Non-pigmented ciliary epithelial cell (primary cell): ENCODE measurements around the gene EML3.
"Not testable (repeated sequence)": the region's sequence is repeated elsewhere in the genome, so short reads cannot be mapped to it uniquely, and the experiment has no call there.

Experiments
- DNase-seq: peaks from one replicate; pipeline ENCODE4 v3.0.0-alpha.2; 2010; ENCODE audit warnings: low read depth

EML3 gene

GRCh38 chr11:62600367-62601121 lies 12.0 kb downstream of the EML3 start:
- DNase-seq: no peak

DNA sequence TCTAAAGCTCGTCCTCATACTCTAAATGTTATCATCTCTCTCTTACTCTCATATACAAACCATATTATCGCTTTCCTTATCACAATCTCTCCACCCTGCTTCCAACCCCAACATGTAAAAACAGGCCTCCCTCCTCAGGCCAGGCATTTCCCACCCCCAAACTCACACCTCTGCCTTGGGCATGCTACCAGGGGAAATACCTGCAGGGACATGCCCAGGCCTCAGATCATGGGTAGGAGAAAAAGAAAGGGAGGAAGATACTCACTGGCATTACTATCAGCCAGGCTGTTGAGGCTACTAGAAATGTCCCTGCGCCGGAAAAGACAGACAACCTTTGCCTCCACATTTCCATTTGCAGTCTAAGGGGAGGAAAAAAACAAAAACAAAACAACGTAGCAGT lies 12.7 kb downstream of the EML3 start:
- no peak for DNase-seq

DNA sequence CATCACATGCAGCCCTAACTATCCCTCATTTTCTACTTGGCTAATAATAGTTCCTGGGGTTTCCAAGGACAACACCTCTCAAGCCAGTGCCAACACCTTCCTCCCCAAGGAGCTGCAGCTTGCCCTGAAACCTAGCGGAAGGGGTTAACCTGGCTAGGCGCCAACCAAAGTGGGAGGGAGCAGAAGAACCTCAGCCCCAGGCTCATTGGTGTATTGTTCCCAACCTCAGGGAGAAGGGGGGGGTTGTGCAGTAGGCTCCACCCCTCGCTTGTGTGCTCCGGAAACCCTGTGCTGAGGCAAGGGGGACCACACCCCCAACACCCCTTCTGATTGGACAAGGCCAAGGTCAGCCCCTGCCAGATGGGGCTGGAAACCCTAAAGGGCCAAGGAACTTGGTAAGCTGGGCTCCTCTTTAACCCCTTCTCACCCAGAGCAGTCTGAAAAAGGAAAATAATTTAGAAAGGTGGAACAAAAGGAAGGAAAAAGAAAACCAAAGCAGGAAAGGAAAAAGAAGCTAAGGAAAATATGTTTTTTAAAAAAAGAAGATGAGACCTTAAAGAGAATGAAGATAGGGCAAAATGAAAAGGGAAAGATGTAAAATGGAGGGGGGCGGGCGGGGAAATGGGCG lies 13.4 kb downstream of the EML3 start:
- DNase-seq: peak; percentile 97

- DNase-seq: no peak
These were observed 17.5 kb downstream of the EML3 start for GRCh38 chr11:62595124-62595523.

DNA sequence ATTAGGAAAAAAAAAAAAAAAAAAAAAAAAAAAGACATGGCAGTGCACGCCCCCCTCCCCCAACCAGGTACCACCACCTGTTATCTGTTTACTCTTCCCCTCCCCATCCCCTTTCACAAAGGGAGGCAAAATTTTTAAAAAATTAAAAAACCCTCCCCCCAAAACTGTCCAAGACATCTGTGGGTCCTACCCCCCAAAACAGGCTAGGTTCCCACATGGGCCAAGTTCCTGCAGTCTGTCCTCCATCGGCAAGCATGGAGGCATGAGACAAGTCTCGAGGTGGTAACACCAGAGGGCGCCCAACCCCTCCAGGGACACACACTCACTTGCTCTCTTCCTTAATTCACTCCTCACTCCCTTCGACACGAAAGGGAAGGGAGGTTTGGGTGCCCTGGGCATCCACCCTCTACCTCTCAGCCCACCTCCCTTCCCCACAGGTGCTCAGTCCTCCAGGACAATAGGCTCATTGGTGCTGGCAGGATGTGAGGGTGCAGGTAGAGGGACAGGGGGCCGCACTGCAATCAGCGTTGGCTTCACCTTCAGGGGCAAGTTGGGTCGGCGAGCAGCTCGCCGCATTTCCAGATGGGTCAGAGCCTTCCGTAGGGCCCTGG lies 19.0 kb downstream of the EML3 start:
- DNase-seq: no peak

GRCh38 chr11:62592989-62593421 lies 19.6 kb downstream of the EML3 start:
- DNase-seq: no peak

DNA sequence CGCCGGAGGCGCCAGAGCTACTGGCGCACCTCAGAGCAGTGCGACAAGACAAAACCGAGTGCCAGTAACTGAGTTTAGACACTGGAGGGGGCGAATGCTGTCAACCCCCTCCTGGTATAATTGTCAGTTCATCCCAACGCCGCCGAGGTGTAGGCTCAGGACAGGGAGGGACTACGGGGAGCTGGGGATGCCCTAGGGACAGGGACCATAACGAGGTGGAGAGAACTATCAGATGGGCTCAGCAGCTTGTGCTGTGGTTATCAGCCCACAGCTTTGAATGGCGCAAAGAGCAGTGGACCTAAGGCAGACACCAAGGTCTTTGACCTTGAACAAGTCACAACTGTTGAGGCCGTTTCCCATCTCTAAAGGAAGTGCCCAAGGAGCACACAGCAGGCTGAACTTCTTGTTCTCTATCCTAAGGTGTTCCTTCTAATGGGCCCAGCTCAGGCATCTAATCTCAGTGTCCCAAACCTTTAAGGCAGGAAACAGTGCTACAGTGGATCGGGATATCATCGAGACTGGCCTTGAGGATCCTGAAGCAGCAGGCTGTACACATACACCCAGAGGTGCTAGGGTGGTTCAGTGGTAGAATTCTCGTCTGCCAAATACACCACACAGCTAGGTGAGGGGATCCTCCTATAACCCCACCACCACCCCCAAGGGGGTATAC lies 20.3 kb downstream of the EML3 start:
- DNase-seq: no peak

DNA sequence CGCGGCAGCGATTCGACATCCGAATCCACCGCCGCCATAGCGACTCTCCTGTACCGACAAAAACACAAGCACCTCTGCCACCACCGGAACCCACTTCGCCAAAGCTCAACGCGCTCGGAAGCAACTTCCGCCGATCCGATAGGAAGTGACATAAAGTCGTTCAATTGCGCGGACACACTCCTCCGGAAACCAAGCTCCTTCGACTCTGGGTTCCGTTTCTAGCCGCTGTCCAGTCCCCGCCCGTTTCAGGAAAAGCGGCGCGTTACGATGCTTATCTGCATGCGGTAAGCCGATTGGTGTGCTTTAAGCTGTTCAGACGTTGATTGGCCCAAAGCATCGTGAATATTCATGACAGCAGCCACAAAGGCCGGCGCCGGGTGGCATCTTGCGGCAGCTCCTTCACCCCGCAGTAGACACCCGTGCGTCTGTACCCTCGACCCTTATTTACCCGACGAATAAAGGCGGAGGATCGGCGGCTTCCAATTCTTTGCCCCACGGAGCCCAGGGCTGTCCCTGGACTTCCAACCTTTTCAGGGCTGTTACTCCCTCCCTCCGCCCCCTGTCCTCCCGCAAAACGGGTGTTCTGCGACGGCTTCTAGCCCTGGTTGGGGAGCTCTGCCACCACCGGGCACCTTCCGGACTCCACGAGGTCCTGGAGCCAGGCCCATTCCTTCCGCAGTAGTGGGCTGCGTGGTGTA lies 21.0 kb downstream of the EML3 start, which contains the start of gene TUT1:
Gene TUT1 (minus strand): TSS at position 76 of the 698 bp plus-strand sequence. CDS start 38 bp downstream, at position 38.
- peak; percentile 98 for DNase-seq

GRCh38 chr11:62588966-62589637 lies 23.5 kb downstream of the EML3 start:
- no peak for DNase-seq

GRCh38 chr11:62585356-62585755 lies 27.2 kb downstream of the EML3 start:
- DNase-seq: not testable (repeated sequence)

- DNase-seq: not testable (repeated sequence)
These were observed 30.8 kb downstream of the EML3 start for GRCh38 chr11:62581735-62582134.

GRCh38 chr11:62580959-62581715 lies 31.4 kb downstream of the EML3 start:
- DNase-seq: no peak

GRCh38 chr11:62579252-62579651 lies 33.3 kb downstream of the EML3 start:
- DNase-seq: no peak

DNA sequence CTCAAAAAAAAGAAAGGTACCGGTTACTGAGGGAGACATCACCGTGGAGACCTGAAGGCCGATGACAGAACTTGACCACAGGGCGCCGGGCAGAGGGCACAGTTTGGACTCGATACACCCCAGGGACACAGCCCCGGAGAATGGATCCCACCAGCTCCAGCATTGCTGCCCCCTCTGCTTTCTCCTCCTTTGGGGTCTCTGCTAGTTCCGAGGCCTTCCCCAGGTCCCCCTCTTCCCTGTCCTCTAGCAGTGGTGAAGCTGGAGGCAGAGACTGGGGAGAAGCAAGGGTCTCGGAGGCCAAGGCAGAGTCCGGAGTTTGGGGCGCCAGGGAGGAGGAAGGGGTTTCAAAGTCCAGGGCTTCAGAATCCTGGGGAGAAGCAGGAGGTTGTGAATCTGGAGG lies 34.0 kb downstream of the EML3 start:
- no peak for DNase-seq

GRCh38 chr11:62577046-62577714 lies 35.4 kb downstream of the EML3 start:
- no peak for DNase-seq

GRCh38 chr11:62575837-62576236 lies 36.7 kb downstream of the EML3 start:
- DNase-seq: no peak

GRCh38 chr11:62575156-62575555 lies 37.4 kb downstream of the EML3 start:
- DNase-seq: no peak

DNA sequence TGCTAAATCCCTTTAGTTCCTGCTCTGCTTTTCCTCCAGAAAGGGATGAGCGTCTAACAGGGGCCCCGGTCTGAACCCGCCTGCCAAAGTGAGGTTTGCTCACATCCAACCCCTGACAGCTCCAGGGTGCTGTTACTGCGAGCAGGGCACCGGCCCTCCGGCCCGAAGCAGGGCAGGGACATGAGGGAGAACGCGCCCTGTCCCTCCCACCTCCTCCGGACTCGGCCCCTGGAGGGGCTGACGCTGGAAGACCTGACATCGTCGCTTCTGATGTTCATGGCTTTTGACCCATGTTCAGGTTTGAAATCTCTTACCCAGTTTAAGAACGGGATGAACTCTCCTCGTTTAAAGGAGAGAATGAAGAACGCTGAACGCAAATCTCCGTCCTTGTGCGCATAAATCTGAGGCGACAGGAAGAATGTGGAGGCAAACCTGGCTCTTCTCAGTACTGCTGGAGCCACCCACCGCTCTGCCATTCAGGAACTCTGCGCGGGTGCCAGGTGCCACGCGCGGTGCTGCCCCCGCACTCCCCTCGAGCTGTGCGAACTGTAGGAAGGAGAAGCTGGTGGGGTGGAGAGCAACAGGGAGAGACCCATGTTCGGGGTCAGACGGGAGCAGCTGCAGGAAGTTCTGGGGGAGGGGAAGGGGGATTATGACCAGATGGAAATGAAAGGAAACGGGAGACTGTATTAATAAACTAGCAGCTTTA lies 38.1 kb downstream of the EML3 start:
- no peak for DNase-seq

DNA sequence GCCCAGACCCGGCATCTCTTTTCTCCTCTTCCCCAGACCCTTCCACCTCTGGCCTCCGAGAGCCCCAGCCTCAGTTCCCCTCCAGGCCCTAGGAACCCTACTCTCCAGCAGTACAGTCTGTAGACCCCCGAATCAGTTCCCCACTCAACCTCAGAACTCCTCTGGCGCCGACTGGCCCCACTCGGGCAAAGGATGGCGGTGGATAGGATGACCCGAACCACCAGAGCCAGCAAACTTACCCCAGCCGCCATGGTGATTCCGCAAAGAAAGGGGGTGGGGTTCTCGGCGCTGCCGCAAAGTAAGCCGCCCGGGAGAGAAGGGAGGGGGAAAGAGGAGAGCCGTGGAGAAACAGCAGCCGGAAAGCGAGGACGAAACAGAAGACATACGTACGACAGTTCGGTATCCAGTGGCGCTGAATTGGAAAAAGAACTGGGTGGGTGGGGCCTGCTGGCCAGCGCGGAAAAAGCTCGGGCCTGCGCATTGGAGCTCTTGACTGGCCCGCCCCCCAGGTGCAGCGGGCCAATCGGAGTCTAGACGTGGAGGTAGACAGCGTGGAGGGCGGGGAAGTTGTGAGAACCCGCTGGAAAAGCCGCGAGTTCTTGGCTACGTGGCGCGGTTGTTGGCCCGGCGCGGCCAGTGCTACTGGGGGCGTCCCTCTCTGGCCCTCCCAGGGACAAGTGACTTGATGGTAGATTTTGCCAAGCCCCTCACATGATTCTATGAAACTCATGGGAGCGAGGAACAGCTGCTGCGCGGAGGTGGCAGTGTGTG lies 38.8 kb downstream of the EML3 start, which contains the start of gene EEF1G:
Gene EEF1G (minus strand): TSS at position 300 of the 771 bp plus-strand sequence. CDS start 49 bp downstream, at position 251.
- DNase-seq: peak; percentile 100
